Measurements from ENCODE around the gene PDPK1. TPM values are rescaled to one million over a fixed set of nuclear protein-coding genes. Genes with fewer than 3 reads are reported as not detected.
"Not testable (repeated sequence)": the region's sequence is repeated elsewhere in the genome, so short reads cannot be mapped to it uniquely, and the experiment has no call there.

PDPK1 gene
- total RNA-seq, 2 donors from 2014 or later = 29.2 to 30.3 TPM

DNA sequence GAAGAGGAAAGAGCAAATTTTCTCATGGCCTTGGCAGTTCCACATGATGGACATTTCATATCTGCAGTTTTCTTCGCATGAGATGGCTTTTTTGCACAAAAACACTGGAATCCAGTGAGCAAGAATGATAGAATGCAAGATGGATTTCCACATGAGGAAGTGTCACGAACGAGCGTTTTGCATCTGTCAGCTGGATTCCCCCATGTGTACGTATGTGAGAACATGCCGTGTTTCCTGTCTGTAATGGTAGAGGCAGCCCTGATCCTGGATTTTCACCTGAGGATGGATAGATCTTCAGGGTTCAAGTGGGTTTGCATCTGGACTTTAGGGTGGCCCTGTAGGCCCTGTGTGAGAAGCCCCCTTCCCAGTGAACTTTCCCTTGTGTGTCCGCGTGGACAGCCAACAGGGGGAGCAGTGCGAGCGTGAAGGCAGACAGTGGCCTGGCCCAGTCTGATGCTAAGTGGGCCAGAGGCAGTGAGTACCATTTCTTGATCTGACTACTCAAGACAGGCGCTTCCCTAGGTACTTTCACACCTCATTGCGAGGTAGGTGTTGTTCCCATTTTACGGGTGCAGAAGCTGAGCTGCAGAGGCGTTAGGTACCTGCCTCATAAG is 2.1 kb downstream of the PDPK1 start:
- H3K27me3 ChIP-seq (ENCODE audit: control insufficient read depth, insufficient read depth, low read length, poor library complexity, severe bottlenecking); H3K36me3 ChIP-seq (ENCODE audit: control insufficient read depth, insufficient read depth, low read length); H3K9ac ChIP-seq (ENCODE audit: extremely low read depth, low read length, poor library complexity, severe bottlenecking); H3K4me1 Mint-ChIP-seq; H3K27me3 Mint-ChIP-seq (ENCODE audit: insufficient read depth); H3K27ac ChIP-seq (ENCODE audit: low read depth, low read length); H3K9me3 Mint-ChIP-seq; H3K9me3 ChIP-seq (ENCODE audit: control insufficient read depth, low read length); H3K27ac Mint-ChIP-seq; H3K4me3 Mint-ChIP-seq; H3K4me3 ChIP-seq (ENCODE audit: low read length); H3K4me1 ChIP-seq (ENCODE audit: control insufficient read depth, insufficient read depth, low read length); H3K36me3 Mint-ChIP-seq (ENCODE audit: low read depth): not testable (repeated sequence)
- 85 to 86% methylated on average over 12 to 14 of the region's 14 CpGs for WGBS, 2 experiments (ENCODE audit: insufficient coverage in 1 of 2, insufficient read length in 1 of 2)
- TF ChIP-seq, protein P1, sequence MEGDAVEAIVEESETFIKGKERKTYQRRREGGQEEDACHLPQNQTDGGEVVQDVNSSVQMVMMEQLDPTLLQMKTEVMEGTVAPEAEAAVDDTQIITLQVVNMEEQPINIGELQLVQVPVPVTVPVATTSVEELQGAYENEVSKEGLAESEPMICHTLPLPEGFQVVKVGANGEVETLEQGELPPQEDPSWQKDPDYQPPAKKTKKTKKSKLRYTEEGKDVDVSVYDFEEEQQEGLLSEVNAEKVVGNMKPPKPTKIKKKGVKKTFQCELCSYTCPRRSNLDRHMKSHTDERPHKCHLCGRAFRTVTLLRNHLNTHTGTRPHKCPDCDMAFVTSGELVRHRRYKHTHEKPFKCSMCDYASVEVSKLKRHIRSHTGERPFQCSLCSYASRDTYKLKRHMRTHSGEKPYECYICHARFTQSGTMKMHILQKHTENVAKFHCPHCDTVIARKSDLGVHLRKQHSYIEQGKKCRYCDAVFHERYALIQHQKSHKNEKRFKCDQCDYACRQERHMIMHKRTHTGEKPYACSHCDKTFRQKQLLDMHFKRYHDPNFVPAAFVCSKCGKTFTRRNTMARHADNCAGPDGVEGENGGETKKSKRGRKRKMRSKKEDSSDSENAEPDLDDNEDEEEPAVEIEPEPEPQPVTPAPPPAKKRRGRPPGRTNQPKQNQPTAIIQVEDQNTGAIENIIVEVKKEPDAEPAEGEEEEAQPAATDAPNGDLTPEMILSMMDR (conservative IDR thresholded peaks at IDR 0.05) = peak; percentile 77
- DNase-seq = peak; percentile 82

DNA sequence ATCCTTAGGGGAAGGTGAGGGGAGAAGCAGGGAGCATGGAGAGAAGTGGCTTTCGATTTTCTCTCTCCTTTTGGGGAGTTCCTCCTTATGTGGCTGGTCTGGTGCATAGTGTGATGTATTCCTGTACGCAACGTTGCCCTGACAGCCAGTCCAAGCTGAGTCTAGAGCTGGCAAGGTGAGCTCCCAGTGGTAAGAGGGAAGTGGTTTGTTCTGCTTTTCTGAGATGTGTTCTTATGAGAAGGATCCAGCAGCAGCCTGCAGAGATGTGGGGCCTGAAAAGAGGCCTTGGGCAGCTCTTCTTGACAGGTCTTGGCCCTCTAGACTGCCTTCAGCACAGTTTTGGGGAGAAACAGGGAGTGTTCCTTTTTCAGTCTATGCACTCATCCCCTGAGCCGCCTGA is 3.1 kb downstream of the PDPK1 start:
- WGBS, 2 experiments (ENCODE audit: insufficient coverage in 1 of 2, insufficient read length in 1 of 2) = 92% methylated on average over 3 of the region's 4 CpGs; no CpG with 5 or more reads in 1 of the 2 experiments
- H3K4me3 Mint-ChIP-seq = not testable (repeated sequence)

DNA sequence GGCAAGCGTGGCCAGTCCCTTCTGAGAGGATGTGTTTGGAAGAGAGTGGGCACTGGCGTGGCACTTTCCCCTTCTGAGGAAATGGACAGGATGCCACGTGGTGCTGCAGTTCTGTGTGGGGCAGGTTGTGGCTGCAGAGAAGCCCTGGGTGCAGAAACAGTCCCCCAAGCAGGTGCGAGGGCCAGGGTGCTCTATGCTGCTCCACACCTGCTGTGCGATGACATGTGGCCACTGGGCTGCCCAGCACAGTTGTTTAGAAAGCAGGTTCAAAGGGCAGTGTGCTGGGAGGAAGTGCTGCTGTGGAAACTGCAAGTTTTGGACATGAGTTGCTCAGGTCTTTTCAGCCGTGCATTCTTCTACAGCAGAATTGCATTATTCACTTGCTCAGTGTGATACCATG is 3.6 kb downstream of the PDPK1 start:
- peaks cover 12% of the 10 kb centered on the region for H3K36me3 Mint-ChIP-seq (ENCODE audit: low read depth)
- not testable (repeated sequence) for DNase-seq; H3K27me3 ChIP-seq (ENCODE audit: control insufficient read depth, insufficient read depth, low read length, poor library complexity, severe bottlenecking); H3K9me3 ChIP-seq (ENCODE audit: control insufficient read depth, low read length); H3K4me3 Mint-ChIP-seq; H3K4me1 ChIP-seq (ENCODE audit: control insufficient read depth, insufficient read depth, low read length); H3K27me3 Mint-ChIP-seq (ENCODE audit: insufficient read depth); H3K4me3 ChIP-seq (ENCODE audit: low read length); H3K9me3 Mint-ChIP-seq; H3K9ac ChIP-seq (ENCODE audit: extremely low read depth, low read length, poor library complexity, severe bottlenecking); H3K4me1 Mint-ChIP-seq; H3K27ac ChIP-seq (ENCODE audit: low read depth, low read length); H3K27ac Mint-ChIP-seq
- H3K36me3 ChIP-seq (ENCODE audit: control insufficient read depth, insufficient read depth, low read length) = peaks cover 13% of the 10 kb centered on the region
- 83 to 88% methylated on average over 1 to 5 of the region's 6 CpGs for WGBS, 2 experiments (ENCODE audit: insufficient coverage in 1 of 2, insufficient read length in 1 of 2)

More for the DNA sequence above, 3.1 kb downstream of the PDPK1 start:
- not testable (repeated sequence) for H3K9me3 ChIP-seq (ENCODE audit: control insufficient read depth, low read length); H3K27ac ChIP-seq (ENCODE audit: low read depth, low read length); H3K4me1 Mint-ChIP-seq; H3K4me3 ChIP-seq (ENCODE audit: low read length); H3K9ac ChIP-seq (ENCODE audit: extremely low read depth, low read length, poor library complexity, severe bottlenecking); H3K27me3 ChIP-seq (ENCODE audit: control insufficient read depth, insufficient read depth, low read length, poor library complexity, severe bottlenecking); H3K9me3 Mint-ChIP-seq; H3K27ac Mint-ChIP-seq; H3K27me3 Mint-ChIP-seq (ENCODE audit: insufficient read depth); H3K4me1 ChIP-seq (ENCODE audit: control insufficient read depth, insufficient read depth, low read length)
- H3K36me3 ChIP-seq (ENCODE audit: control insufficient read depth, insufficient read depth, low read length) = peaks cover 13% of the 10 kb centered on the region
- peak; percentile 21 for DNase-seq
- peaks cover 12% of the 10 kb centered on the region for H3K36me3 Mint-ChIP-seq (ENCODE audit: low read depth)

DNA sequence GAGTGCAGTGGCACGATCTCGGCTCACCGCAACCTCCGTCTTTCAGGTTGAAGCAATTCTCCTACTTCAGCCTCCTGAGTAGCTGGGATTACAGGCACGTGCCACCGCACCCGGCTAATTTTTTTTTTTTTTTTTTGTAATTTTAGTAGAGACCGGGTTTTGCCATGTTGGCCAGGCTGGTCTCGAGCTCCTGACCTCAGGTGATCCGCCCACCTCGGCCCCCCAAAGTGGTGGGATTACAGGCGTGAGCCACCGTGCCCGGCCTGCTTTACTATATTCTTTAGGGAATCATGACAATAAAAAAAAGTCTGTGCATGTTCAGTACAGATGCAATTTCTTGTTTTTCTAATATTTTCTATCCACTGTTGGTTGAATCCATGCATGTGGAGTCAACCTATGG is 6.0 kb downstream of the PDPK1 start:
- H3K27me3 ChIP-seq (ENCODE audit: control insufficient read depth, insufficient read depth, low read length, poor library complexity, severe bottlenecking); H3K4me1 Mint-ChIP-seq; H3K4me1 ChIP-seq (ENCODE audit: control insufficient read depth, insufficient read depth, low read length); H3K27ac Mint-ChIP-seq; H3K9ac ChIP-seq (ENCODE audit: extremely low read depth, low read length, poor library complexity, severe bottlenecking); H3K4me3 Mint-ChIP-seq; H3K27me3 Mint-ChIP-seq (ENCODE audit: insufficient read depth); H3K9me3 ChIP-seq (ENCODE audit: control insufficient read depth, low read length); H3K27ac ChIP-seq (ENCODE audit: low read depth, low read length); H3K4me3 ChIP-seq (ENCODE audit: low read length); DNase-seq; H3K9me3 Mint-ChIP-seq: not testable (repeated sequence)
- peaks cover 13% of the 10 kb centered on the region for H3K36me3 ChIP-seq (ENCODE audit: control insufficient read depth, insufficient read depth, low read length)
- H3K36me3 Mint-ChIP-seq (ENCODE audit: low read depth) = peaks cover 12% of the 10 kb centered on the region
- 95 to 97% methylated on average over 6 to 14 of the region's 14 CpGs for WGBS, 2 experiments (ENCODE audit: insufficient coverage in 1 of 2, insufficient read length in 1 of 2)

DNA sequence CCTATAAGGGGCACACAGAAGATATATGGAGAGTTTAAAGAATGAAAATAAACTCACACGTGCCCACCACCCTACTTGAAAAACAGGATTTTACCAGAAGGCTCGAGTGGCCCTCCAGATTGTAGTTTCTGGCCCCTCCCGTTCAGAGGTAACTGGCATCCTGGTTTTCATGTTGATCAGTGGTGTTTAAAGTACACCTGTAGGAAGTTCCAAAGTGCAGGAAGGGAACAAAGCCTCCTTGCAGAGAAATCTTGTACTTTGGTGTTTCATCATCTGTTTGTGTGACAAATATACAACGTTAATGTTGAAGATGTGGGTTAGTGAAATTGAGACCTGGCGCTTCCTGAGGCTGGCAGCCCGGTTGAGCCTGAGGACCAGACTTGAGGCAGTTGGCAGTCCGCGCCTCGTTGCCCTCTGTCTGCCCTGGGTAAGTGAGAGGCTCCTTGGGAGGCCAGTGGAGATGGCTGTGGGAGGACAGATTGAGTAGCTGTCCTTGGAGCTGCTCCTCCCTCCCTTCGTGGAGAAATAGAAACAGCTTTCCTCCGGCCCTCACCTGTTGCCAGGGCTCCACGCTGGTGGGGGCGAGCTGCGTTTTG is 12.6 kb downstream of the PDPK1 start:
- not testable (repeated sequence) for H3K27me3 Mint-ChIP-seq (ENCODE audit: insufficient read depth); H3K4me1 Mint-ChIP-seq; H3K36me3 ChIP-seq (ENCODE audit: control insufficient read depth, insufficient read depth, low read length); H3K4me3 Mint-ChIP-seq; H3K4me1 ChIP-seq (ENCODE audit: control insufficient read depth, insufficient read depth, low read length); H3K9me3 ChIP-seq (ENCODE audit: control insufficient read depth, low read length); H3K9me3 Mint-ChIP-seq; H3K36me3 Mint-ChIP-seq (ENCODE audit: low read depth); H3K27ac Mint-ChIP-seq; H3K27me3 ChIP-seq (ENCODE audit: control insufficient read depth, insufficient read depth, low read length, poor library complexity, severe bottlenecking); H3K27ac ChIP-seq (ENCODE audit: low read depth, low read length); DNase-seq; H3K9ac ChIP-seq (ENCODE audit: extremely low read depth, low read length, poor library complexity, severe bottlenecking); H3K4me3 ChIP-seq (ENCODE audit: low read length)
- no CpG with 5 or more reads among the region's 14 CpGs for WGBS, 2 experiments (ENCODE audit: insufficient coverage in 1 of 2, insufficient read length in 1 of 2)
